Body of pancreas (tissue), 4 donors: ENCODE data around the gene RBM26.

ENCODE experiments used
- POLR2A ChIP-seq, 3 donors: fragments of 450-650 bp; IDR thresholded peaks; one replicate each; pipeline ENCODE4 v1.6.1; 2016; ENCODE audit warnings: antibody characterized with exemption in 3 of 3, mild to moderate bottlenecking in 2 of 3
- TF ChIP-seq, protein P1 (sequence below), 7 experiments: fragments of 450-650 bp in 4 of 7; fragments of 200-600 bp in 3 of 7; sonication (generic) in 3 of 7; IDR thresholded peaks; one replicate each; pipeline ENCODE4 v1.5.1; 2016 to 2019; ENCODE audit warnings: antibody characterized with exemption in 7 of 7

DNA sequence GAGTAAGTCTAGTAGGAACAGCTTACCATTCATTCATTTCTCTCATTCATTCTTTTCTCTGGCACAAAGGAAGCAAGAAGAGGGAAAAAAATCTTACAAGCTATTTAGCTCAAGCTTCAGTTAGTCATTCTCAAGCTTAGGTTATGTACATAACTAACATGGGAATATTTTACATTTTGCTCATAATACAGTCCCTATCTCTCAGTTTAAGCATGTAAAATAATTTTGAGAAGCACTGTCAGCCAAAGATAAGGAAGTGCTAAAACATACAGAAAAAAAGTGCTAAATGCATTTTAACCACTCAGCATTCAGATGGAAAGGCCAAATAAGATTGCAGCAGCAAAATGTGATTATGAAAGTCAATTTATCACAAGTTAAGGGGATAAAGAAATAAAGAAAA is 7.9 kb downstream of the RBM26 start:
- TF ChIP-seq POLR2A (IDR thresholded peaks at IDR 0.05): no peak
- TF ChIP-seq, protein P1, sequence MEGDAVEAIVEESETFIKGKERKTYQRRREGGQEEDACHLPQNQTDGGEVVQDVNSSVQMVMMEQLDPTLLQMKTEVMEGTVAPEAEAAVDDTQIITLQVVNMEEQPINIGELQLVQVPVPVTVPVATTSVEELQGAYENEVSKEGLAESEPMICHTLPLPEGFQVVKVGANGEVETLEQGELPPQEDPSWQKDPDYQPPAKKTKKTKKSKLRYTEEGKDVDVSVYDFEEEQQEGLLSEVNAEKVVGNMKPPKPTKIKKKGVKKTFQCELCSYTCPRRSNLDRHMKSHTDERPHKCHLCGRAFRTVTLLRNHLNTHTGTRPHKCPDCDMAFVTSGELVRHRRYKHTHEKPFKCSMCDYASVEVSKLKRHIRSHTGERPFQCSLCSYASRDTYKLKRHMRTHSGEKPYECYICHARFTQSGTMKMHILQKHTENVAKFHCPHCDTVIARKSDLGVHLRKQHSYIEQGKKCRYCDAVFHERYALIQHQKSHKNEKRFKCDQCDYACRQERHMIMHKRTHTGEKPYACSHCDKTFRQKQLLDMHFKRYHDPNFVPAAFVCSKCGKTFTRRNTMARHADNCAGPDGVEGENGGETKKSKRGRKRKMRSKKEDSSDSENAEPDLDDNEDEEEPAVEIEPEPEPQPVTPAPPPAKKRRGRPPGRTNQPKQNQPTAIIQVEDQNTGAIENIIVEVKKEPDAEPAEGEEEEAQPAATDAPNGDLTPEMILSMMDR (IDR thresholded peaks at IDR 0.05): no peak
